GM23338 (cell line): ENCODE results near the gene PCDHGB5.

Experiments used
- EZH2 ChIP-seq: fragments of 200-600 bp; sonication (generic); IDR thresholded peaks from one replicate; pipeline ENCODE4 v1.8.0; 2017; ENCODE audit warnings: antibody characterized with exemption, mild to moderate bottlenecking, low read depth; ENCODE audit not compliant: unreplicated experiment
- EZH2phosphoT487 ChIP-seq: fragments of 200-600 bp; sonication (generic); IDR thresholded peaks from one replicate; pipeline ENCODE4 v1.8.1; 2018; ENCODE audit warnings: antibody characterized with exemption; ENCODE audit not compliant: unreplicated experiment
- POLR2AphosphoS5 ChIP-seq: IDR thresholded peaks from 2 replicates; pipeline ENCODE4 v1.6.1; 2016; ENCODE audit warnings: antibody characterized with exemption, low read depth
- STAT1 ChIP-seq: IDR thresholded peaks from one replicate; pipeline ENCODE4 v1.6.1; 2016; ENCODE audit warnings: antibody characterized with exemption; ENCODE audit not compliant: unreplicated experiment
- TF ChIP-seq, protein P1 (sequence below), 2 experiments: fragments of 200-600 bp in 1 of 2; sonication (generic) in 1 of 2; conservative IDR thresholded peaks; 2 replicates each; pipeline versions ENCODE4 v1.5.1 to v1.6.1; 2016 to 2017; ENCODE audit warnings: antibody characterized with exemption in 2 of 2, low read depth in 2 of 2, mild to moderate bottlenecking in 2 of 2, moderate library complexity in 1 of 2
- TF ChIP-seq, protein P2 (sequence below): IDR thresholded peaks from 2 replicates; pipeline ENCODE4 v1.6.1; 2016; ENCODE audit warnings: antibody characterized with exemption

DNA sequence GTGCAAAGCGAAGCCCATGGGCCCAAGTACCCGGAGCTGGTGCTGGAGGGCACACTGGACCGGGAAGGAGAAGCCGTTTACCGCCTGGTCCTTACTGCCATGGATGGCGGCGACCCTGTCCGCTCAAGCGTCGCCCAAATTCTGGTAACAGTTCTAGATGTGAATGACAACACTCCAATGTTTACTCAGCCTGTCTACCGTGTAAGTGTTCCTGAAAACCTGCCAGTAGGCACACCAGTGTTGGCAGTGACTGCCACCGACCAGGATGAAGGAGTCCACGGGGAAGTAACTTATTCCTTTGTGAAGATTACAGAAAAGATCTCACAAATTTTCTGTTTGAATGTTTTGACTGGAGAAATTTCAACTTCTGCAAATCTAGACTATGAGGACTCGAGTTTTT is 23.1 kb upstream of the PCDHGB5 start:
- TF ChIP-seq EZH2: no peak
- TF ChIP-seq, protein P1, sequence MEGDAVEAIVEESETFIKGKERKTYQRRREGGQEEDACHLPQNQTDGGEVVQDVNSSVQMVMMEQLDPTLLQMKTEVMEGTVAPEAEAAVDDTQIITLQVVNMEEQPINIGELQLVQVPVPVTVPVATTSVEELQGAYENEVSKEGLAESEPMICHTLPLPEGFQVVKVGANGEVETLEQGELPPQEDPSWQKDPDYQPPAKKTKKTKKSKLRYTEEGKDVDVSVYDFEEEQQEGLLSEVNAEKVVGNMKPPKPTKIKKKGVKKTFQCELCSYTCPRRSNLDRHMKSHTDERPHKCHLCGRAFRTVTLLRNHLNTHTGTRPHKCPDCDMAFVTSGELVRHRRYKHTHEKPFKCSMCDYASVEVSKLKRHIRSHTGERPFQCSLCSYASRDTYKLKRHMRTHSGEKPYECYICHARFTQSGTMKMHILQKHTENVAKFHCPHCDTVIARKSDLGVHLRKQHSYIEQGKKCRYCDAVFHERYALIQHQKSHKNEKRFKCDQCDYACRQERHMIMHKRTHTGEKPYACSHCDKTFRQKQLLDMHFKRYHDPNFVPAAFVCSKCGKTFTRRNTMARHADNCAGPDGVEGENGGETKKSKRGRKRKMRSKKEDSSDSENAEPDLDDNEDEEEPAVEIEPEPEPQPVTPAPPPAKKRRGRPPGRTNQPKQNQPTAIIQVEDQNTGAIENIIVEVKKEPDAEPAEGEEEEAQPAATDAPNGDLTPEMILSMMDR (conservative IDR thresholded peaks at IDR 0.05; ENCODE audit: low read depth in 2 of 2): no peak
- TF ChIP-seq, protein P2, sequence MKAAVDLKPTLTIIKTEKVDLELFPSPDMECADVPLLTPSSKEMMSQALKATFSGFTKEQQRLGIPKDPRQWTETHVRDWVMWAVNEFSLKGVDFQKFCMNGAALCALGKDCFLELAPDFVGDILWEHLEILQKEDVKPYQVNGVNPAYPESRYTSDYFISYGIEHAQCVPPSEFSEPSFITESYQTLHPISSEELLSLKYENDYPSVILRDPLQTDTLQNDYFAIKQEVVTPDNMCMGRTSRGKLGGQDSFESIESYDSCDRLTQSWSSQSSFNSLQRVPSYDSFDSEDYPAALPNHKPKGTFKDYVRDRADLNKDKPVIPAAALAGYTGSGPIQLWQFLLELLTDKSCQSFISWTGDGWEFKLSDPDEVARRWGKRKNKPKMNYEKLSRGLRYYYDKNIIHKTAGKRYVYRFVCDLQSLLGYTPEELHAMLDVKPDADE: no peak
- TF ChIP-seq POLR2AphosphoS5: no peak
- no peak for TF ChIP-seq EZH2phosphoT487
- no peak for TF ChIP-seq STAT1
